ENCODE data around the gene NDRG3.

Gene NDRG3

DNA sequence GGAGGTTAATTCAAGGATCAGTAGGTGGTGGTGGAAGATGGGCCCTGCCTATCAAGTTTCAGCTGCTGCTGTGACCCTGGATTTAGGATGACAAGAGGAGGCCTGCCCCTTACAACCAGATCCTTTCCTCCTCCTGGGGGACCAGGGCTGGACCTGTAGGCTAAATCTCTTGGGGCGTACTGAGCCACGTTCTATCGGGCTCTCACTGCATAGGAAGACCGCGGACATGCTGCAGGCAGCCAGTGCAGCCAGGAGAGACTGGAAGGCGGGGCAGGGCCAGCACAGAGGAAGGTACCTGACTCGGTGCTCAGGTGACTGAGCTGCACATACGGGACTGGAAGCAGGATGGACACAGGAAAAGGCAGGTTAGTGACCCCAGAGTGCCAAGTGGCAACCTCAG is 91.4 kb downstream of the NDRG3 start:
- Histone ChIP-seq H3K9ac (ENCODE audit: low read length) (no peak overlapping the region), H3K36me3 (replicated peaks; ENCODE audit: insufficient read depth, low read length) (no peaks in the 10 kb centered on the region), H3K27ac (ENCODE audit: low read length) (no peak overlapping the region), H3K4me1 (ENCODE audit: low read length) (no peaks in the 10 kb centered on the region), H3K27me3 (replicated peaks; ENCODE audit: insufficient read depth, low read length) (no peaks in the 10 kb centered on the region), H3K4me3 (ENCODE audit: low read length) (no peak overlapping the region), H3K9me3 (replicated peaks; ENCODE audit: insufficient read depth, low read length) (no peaks in the 10 kb centered on the region), H3K4me2 (ENCODE audit: low read depth, low read length) (no peak overlapping the region), H2AFZ (ENCODE audit: low read length) (no peak overlapping the region), H3F3A (ENCODE audit: insufficient read depth, low read length) (no peaks in the 10 kb centered on the region), H4K20me1 (ENCODE audit: insufficient read depth, low read length) (no peaks in the 10 kb centered on the region), H3K79me2 (ENCODE audit: low read length) (no peaks in the 10 kb centered on the region), H3K9me2 (replicated peaks; ENCODE audit: insufficient read depth, low read length) (no peaks in the 10 kb centered on the region)
- TF ChIP-seq EZH2phosphoT487 (IDR thresholded peaks at IDR 0.05; ENCODE audit: low read length) (no peak), CTCF (IDR thresholded peaks at IDR 0.05; ENCODE audit: low read length) (no peak), EZH2 (optimal IDR thresholded peaks at IDR 0.05; ENCODE audit: low read depth, low read length) (no peak)
- no peak for DNase-seq

GRCh38 chr20:36653456-36653855 is 92.4 kb downstream of the NDRG3 start:
- no peak for TF ChIP-seq EZH2phosphoT487 (IDR thresholded peaks at IDR 0.05; ENCODE audit: low read length)
- no peak for TF ChIP-seq CTCF (IDR thresholded peaks at IDR 0.05; ENCODE audit: low read length)
- TF ChIP-seq EZH2 (optimal IDR thresholded peaks at IDR 0.05; ENCODE audit: low read depth, low read length) = no peak

DNA sequence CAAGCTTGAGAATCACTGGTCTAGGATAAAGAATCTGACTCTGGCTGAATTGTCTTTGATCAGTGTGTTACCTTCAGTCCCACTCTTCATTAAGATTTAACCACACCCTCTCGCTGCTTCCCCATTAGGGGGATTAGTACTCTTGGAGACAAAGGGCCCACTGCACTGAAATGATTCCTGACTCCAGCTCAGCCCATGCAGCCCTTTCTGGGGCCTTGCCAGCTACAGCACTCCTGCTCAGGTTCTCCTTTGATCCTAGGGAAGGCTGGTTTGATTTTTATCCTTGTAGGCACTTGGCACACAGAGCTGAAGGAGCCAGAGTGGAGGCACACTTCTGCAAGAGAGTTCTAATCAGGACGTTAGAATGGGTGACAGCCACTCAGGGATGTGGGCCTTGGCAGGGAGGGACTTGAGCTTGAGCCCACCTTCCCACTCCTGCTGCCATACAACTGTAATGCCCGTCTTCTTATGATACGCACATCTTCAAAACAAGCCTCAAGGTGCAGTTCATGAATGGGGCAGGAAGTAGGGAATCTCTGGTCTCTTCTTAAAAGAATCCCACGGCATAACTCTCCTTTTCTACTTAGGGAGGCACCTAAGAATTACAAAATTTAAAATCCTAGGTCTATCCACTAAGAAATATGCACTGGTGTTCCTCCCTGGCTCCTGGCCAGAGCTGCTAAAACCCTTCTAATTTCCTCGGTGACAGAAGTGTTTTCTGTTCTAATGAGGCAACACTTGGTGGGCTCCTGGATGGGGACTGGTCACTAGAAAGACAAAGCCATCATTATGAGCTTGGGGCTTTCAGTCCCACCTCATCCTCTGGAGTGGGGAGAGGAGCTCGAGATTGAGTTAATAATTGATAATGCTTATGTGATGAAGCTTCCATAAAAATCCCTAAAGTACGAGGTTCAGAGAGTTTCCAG is 98.4 kb downstream of the NDRG3 start:
- H3K27ac ChIP-seq (ENCODE audit: low read length) = no peak overlapping the region
- H3K79me2 ChIP-seq (ENCODE audit: low read length) = no peaks in the 10 kb centered on the region

More at GRCh38 chr20:36653456-36653855, 92.4 kb downstream of the NDRG3 start:
- H3K9ac ChIP-seq (ENCODE audit: low read length) = no peak overlapping the region
- no peak overlapping the region for H2AFZ ChIP-seq (ENCODE audit: low read length)
- no peak overlapping the region for H3K27ac ChIP-seq (ENCODE audit: low read length)
- no peaks in the 10 kb centered on the region for H3K4me1 ChIP-seq (ENCODE audit: low read length)
- no peaks in the 10 kb centered on the region for H3K36me3 ChIP-seq (replicated peaks; ENCODE audit: insufficient read depth, low read length)
- H3K9me2 ChIP-seq (replicated peaks; ENCODE audit: insufficient read depth, low read length) = no peaks in the 10 kb centered on the region
- no peaks in the 10 kb centered on the region for H3K79me2 ChIP-seq (ENCODE audit: low read length)
- DNase-seq = no peak
- no peaks in the 10 kb centered on the region for H4K20me1 ChIP-seq (ENCODE audit: insufficient read depth, low read length)
- no peaks in the 10 kb centered on the region for H3F3A ChIP-seq (ENCODE audit: insufficient read depth, low read length)
- H3K9me3 ChIP-seq (replicated peaks; ENCODE audit: insufficient read depth, low read length) = no peaks in the 10 kb centered on the region
- H3K27me3 ChIP-seq (replicated peaks; ENCODE audit: insufficient read depth, low read length) = no peaks in the 10 kb centered on the region
- no peak overlapping the region for H3K4me2 ChIP-seq (ENCODE audit: low read depth, low read length)
- no peak overlapping the region for H3K4me3 ChIP-seq (ENCODE audit: low read length)

More for the DNA sequence above, 98.4 kb downstream of the NDRG3 start:
- Histone ChIP-seq H3K9me2 (replicated peaks; ENCODE audit: insufficient read depth, low read length) (no peaks in the 10 kb centered on the region), H3K36me3 (replicated peaks; ENCODE audit: insufficient read depth, low read length) (no peaks in the 10 kb centered on the region), H3F3A (ENCODE audit: insufficient read depth, low read length) (no peaks in the 10 kb centered on the region), H2AFZ (ENCODE audit: low read length) (no peak overlapping the region), H4K20me1 (ENCODE audit: insufficient read depth, low read length) (no peaks in the 10 kb centered on the region), H3K4me1 (ENCODE audit: low read length) (peaks cover 11% of the 10 kb centered on the region), H3K4me3 (ENCODE audit: low read length) (no peak overlapping the region), H3K9ac (ENCODE audit: low read length) (no peak overlapping the region), H3K9me3 (replicated peaks; ENCODE audit: insufficient read depth, low read length) (no peaks in the 10 kb centered on the region), H3K27me3 (replicated peaks; ENCODE audit: insufficient read depth, low read length) (no peaks in the 10 kb centered on the region), H3K4me2 (ENCODE audit: low read depth, low read length) (no peak overlapping the region)
- TF ChIP-seq EZH2phosphoT487 (IDR thresholded peaks at IDR 0.05; ENCODE audit: low read length) (no peak), CTCF (IDR thresholded peaks at IDR 0.05; ENCODE audit: low read length) (no peak), EZH2 (optimal IDR thresholded peaks at IDR 0.05; ENCODE audit: low read depth, low read length) (no peak)
- no peak for DNase-seq
